Fibroblast of lung (primary cell): ENCODE measurements around the gene PTPN22.

Experiments used
- CTCF ChIP-seq, 2 donors: IDR thresholded peaks in 1 of 2; conservative IDR thresholded peaks in 1 of 2; 1 replicate in 1 of 2; 2 replicates in 1 of 2; pipeline ENCODE4 v1.5.1; 2011 to 2012; ENCODE audit warnings: low read length in 2 of 2, control low read depth in 1 of 2, inconsistent platforms in 1 of 2, low read depth in 1 of 2, mild to moderate bottlenecking in 1 of 2
- EZH2 ChIP-seq: IDR thresholded peaks from 2 replicates; pipeline ENCODE4 v1.5.1; 2012; ENCODE audit warnings: low read length, control low read depth, mild to moderate bottlenecking; ENCODE audit errors: missing control alignments

- no peak for TF ChIP-seq CTCF (conservative IDR thresholded peaks at IDR 0.05 in 1 of 2, IDR thresholded peaks at IDR 0.05 in 1 of 2; ENCODE audit: low read depth in 1 of 2, low read length in 2 of 2)
- TF ChIP-seq EZH2: no peak
Measured at GRCh38 chr1:113821916-113822315, 49.6 kb downstream of the PTPN22 start.
